Hepatocyte (in vitro differentiated cells): Measurements from ENCODE around the gene RPS6KA2.

Experiments used
- CTCF ChIP-seq: fragments of 200-600 bp; sonication (generic); IDR thresholded peaks from 2 replicates; pipeline ENCODE4 v1.5.1; 2016; ENCODE audit warnings: antibody characterized with exemption, mild to moderate bottlenecking; ENCODE audit not compliant: poor library complexity
- EZH2phosphoT487 ChIP-seq: fragments of 200-600 bp; sonication (generic); IDR thresholded peaks from one replicate; pipeline ENCODE4 v1.6.1; 2018; ENCODE audit warnings: antibody characterized with exemption, mild to moderate bottlenecking, low read depth, moderate library complexity; ENCODE audit not compliant: unreplicated experiment, severe bottlenecking

- TF ChIP-seq CTCF (no peak), EZH2phosphoT487 (no peak)
These were observed 48.4 kb downstream of the RPS6KA2 start for GRCh38 chr6:166578536-166579236.
